Calu3 (cell line): ENCODE measurements around the gene MCTP1. TPM values are rescaled to one million over a fixed set of nuclear protein-coding genes. Genes with fewer than 3 reads are reported as not detected.

Source experiments
- BruUV-seq: library from RNA; stranded (reverse); fragments of 400-500 nt; replicated peaks from 2 replicates; lab custom pipeline; 2021; lab: Mats Ljungman, UMichigan
- CTCF ChIA-PET: fragments of 300-600 bp; sonication (Branson Sonifier 250); formaldehyde crosslinking; loops from one replicate; lab custom pipeline; 2022; ENCODE audit warnings: antibody characterized with exemption; lab: Charles Lee
- DNase-seq: peaks from one replicate; pipeline ENCODE4 v3.0.0; 2022
- H3K27ac Mint-ChIP-seq: one replicate; pipeline ENCODE4 v1.8.0; 2022; ENCODE audit warnings: mixed read lengths; ENCODE audit not compliant: unreplicated experiment
- H3K27me3 Mint-ChIP-seq: one replicate; pipeline ENCODE4 v1.8.0; 2022; ENCODE audit warnings: mixed read lengths; ENCODE audit not compliant: unreplicated experiment
- H3K36me3 Mint-ChIP-seq: one replicate; pipeline ENCODE4 v1.8.0; 2022; ENCODE audit warnings: mild to moderate bottlenecking, moderate library complexity, mixed read lengths; ENCODE audit not compliant: insufficient read depth, unreplicated experiment
- H3K4me1 Mint-ChIP-seq: one replicate; pipeline ENCODE4 v1.8.0; 2022; ENCODE audit warnings: mild to moderate bottlenecking, low read depth, mixed read lengths; ENCODE audit not compliant: unreplicated experiment
- H3K4me3 Mint-ChIP-seq: one replicate; pipeline ENCODE4 v1.8.0; 2022; ENCODE audit warnings: mild to moderate bottlenecking, low read depth, moderate library complexity, mixed read lengths; ENCODE audit not compliant: unreplicated experiment
- H3K9me3 Mint-ChIP-seq: one replicate; pipeline ENCODE4 v1.8.0; 2022; ENCODE audit warnings: low read depth, mixed read lengths; ENCODE audit not compliant: unreplicated experiment
- CTCF ChIP-seq: fragments of 200-600 bp; IDR thresholded peaks from one replicate; pipeline ENCODE4 v1.8.0; 2022; ENCODE audit warnings: antibody characterized with exemption; ENCODE audit not compliant: unreplicated experiment
- intact Hi-C: fragments of 100-400 bp; cut with micrococcal nuclease; formaldehyde crosslinking; loops from one replicate; pipeline ENCODE4 v1.10.0; 2022; ENCODE audit not compliant: unreplicated experiment
- total RNA-seq: library from RNA; stranded (reverse); gene quantifications from 2 replicates; pipeline ENCODE4 v1.2.3, GENCODE V29; 2022

Gene MCTP1
- total RNA-seq, 1 experiment from 2014 or later, result 28.4 TPM

GRCh38 chr5:94992325-94992724, 292.6 kb downstream of the MCTP1 start:
- no peak for DNase-seq
- no peak overlapping the region for H3K27ac Mint-ChIP-seq
- no peak for TF ChIP-seq CTCF
- H3K9me3 Mint-ChIP-seq, result no peaks in the 10 kb centered on the region
- no peaks in the 10 kb centered on the region for H3K36me3 Mint-ChIP-seq
- H3K4me1 Mint-ChIP-seq, result peaks cover 18% of the 10 kb centered on the region
- H3K27me3 Mint-ChIP-seq, result no peaks in the 10 kb centered on the region
- CTCF ChIA-PET, result no interaction called here
- intact Hi-C loops, result no loop called here
- no peak overlapping the region for H3K4me3 Mint-ChIP-seq
- no TSS peak for BruUV-seq

- intact Hi-C loops, result no loop called here
- no peak for DNase-seq
- BruUV-seq, result no TSS peak
- Mint-ChIP-seq H3K27me3 (no peaks in the 10 kb centered on the region), H3K36me3 (no peaks in the 10 kb centered on the region), H3K27ac (no peak overlapping the region), H3K9me3 (no peaks in the 10 kb centered on the region), H3K4me1 (no peaks in the 10 kb centered on the region), H3K4me3 (no peak overlapping the region)
- CTCF ChIA-PET, result no interaction called here
- TF ChIP-seq CTCF, result no peak
These were observed 300.9 kb downstream of the MCTP1 start for GRCh38 chr5:94983861-94984535.

GRCh38 chr5:94977437-94977836, 307.5 kb downstream of the MCTP1 start:
- H3K4me1 Mint-ChIP-seq, result no peaks in the 10 kb centered on the region
- TF ChIP-seq CTCF, result no peak
- intact Hi-C loops, result no loop called here
- no TSS peak for BruUV-seq
- H3K4me3 Mint-ChIP-seq, result no peak overlapping the region
- H3K27me3 Mint-ChIP-seq, result no peaks in the 10 kb centered on the region
- H3K36me3 Mint-ChIP-seq, result no peaks in the 10 kb centered on the region
- no peak overlapping the region for H3K27ac Mint-ChIP-seq
- no peak for DNase-seq
- CTCF ChIA-PET, result no interaction called here
- peaks cover 2% of the 10 kb centered on the region for H3K9me3 Mint-ChIP-seq

- no TSS peak for BruUV-seq
- H3K4me3 Mint-ChIP-seq, result no peak overlapping the region
- intact Hi-C loops, result no loop called here
- H3K4me1 Mint-ChIP-seq, result no peaks in the 10 kb centered on the region
- no peak overlapping the region for H3K27ac Mint-ChIP-seq
- H3K9me3 Mint-ChIP-seq, result peaks cover 2% of the 10 kb centered on the region
- CTCF ChIA-PET, result no interaction called here
- no peaks in the 10 kb centered on the region for H3K27me3 Mint-ChIP-seq
- no peak for DNase-seq
- H3K36me3 Mint-ChIP-seq, result no peaks in the 10 kb centered on the region
- TF ChIP-seq CTCF, result no peak
These were observed 308.0 kb downstream of the MCTP1 start for GRCh38 chr5:94976853-94977252.
